NCI-H2196 (cell line): ENCODE results near the gene MPZL2.

Source experiments
- DNase-seq: peaks from one replicate; lab custom pipeline; 2025; ENCODE audit not compliant: unreplicated experiment; lab: John Stamatoyannopoulos, UW

Gene MPZL2

DNA sequence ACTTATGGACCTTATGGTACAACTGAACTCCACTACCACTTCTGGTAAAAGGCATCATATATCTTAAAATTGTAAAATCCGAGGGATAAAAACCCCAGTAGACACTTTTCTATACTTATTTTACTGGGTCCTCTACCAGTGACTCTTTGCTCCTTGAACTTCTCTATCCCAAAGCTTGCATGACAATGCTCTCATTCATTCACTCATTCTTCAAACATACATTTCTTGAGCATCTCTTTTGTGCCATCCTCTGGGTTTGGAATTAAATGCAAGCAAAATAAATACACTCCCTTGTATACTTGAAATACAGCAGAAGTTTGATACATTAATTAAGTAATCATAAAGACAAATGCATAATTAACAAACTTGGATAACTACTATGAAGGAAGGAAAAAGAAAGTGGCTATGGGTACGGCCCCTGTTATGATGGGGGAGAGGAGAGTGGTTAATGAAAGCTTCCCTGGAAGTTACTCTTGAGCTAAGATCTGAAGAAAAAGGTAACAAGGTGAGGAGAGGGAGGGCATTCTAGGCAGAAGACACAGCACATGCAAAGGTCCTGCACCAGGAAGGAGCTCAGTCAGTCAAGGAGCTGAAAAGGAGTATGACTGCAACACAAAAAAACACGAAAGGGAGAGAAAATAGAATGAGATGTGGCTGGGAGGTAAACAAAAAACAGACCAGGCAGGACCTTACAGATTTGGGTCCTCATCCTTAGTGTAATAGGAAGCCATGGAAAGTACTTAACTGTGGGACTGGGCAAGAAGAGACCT, 19.9 kb downstream of the MPZL2 start:
- no peak for DNase-seq

DNA sequence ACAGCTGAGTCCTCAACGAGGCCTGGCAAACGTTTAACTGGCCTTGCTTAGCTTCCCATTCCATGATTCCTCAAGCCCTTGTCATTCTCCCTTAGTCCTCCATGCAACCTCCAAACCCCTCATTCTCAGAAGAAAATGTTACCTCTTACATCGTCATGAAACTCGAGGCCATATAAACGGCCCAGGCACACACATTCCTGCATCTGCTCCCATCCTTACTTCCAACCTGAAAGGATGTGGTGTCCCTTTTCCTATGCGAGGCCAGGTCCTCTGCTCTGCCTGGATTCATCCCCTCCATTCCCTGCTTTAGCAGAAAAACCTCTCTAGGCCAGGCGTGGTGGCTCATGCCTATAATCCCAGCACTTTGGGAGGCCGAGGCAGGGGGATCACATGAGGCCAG, 20.9 kb downstream of the MPZL2 start:
- no peak for DNase-seq

GRCh38 chr11:118241764-118242098, 22.4 kb downstream of the MPZL2 start:
- no peak for DNase-seq

DNA sequence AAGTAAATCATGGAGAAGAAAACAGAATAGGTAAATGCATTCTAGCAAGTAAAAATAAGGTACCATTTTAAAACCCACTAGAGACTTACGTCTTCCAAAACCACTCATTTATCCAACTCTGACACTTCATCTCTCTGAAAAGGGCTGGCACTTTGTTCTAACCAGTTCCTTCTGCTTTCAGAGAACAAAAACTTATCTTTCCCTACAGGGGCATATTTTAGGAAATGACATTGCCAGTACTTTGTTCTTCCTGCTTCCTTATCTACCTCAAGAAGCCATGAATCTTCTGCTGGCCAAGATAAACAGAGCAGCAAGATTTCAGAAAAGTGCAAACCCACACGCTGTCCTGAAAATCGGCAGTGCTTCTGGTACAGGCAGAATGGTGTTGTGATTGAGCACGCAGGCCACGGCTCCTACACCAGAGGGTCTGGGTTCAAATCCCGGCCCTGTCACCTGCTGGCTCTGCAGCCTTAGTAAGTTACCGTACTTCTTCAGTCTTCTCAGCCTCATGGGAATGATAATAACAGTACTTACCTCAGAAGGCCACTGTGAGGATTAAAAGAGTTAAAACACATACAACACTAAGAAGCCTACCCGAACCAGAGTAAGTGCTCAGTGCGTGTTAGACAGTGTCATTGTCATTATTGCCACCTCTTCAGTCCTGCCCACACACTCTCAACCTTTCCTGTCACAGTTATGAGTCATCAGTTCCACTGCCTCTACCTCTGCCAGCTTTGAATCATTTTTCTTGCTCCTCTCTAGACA, 22.9 kb downstream of the MPZL2 start:
- DNase-seq: peak; percentile 12

GRCh38 chr11:118239509-118240205, 24.4 kb downstream of the MPZL2 start:
- no peak for DNase-seq

DNA sequence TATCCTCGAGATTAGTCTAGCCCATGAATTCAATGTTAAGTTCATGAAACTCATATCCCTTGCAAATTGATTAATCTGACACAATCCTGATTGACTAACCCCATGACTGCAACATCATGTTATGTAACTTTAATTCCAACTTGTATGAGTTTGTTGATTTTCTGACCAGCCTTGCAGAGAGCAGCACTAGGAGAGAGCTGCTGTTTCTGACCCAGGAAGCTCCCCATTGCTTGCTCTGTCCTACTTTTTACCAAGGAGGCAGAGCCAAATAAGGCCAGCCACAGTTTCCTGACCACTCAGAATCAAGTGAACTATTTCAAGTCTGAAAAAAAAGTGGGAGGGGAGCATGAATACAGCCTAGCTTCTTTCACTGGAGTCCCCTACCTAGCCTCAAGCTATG, 25.2 kb downstream of the MPZL2 start:
- DNase-seq: no peak

- no peak for DNase-seq
Measured at GRCh38 chr11:118238421-118238820, 25.7 kb downstream of the MPZL2 start.

DNA sequence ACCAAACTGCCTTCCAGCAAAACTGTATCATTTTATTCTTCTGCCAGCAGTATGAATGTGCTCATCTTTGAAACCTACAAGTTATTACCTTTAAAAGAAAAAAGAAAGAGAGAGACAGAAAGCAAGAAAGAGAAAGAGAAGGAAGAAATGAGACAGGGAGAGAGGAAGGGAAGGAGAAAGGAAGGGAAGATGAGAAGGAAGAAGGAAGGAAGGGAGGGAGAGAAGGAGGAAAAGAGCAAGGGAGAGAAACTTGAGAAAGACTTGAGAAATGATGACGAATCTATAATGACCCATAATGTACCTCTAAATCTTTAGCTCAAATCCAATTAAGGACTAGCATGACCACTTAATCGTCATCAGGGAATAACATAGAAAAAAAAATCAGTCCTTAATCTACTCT, 27.9 kb downstream of the MPZL2 start:
- no peak for DNase-seq

DNA sequence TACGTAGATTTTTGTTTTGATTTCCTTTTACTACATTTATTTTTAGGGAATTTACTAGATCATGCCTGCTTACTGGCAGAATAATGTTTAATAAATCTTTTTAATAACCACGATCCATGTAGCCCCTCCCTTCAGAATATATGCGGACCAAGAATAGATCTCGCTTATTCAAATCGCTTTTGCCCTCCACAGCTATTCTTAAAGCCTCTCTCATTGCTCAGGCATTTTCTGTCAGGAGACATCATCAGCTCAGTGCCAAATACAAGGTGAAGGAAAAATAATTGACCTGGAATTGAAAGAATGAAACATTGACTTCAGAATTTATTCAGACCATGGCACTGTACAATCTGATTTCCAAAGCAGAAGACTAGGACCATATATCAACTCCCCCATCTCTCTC, 29.3 kb downstream of the MPZL2 start:
- no peak for DNase-seq

DNA sequence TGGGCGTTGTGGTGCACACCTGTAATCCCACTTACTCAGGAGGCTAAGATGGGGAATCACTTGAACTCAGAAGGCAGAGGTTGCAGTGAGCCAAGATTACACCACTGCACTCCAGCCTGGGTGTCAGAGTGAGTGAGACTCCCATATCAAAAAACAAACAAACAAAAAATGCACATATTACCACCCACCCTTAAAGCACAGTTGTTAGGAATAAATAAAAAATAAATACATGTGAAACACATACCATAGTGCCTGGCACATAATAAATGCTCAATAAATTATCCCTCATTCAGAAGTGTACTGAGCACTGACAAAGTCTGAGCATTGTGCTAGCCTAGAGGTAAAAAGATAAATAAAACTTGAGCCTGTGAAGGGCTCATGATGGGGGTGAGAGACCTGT, 30.2 kb downstream of the MPZL2 start:
- DNase-seq: no peak

DNA sequence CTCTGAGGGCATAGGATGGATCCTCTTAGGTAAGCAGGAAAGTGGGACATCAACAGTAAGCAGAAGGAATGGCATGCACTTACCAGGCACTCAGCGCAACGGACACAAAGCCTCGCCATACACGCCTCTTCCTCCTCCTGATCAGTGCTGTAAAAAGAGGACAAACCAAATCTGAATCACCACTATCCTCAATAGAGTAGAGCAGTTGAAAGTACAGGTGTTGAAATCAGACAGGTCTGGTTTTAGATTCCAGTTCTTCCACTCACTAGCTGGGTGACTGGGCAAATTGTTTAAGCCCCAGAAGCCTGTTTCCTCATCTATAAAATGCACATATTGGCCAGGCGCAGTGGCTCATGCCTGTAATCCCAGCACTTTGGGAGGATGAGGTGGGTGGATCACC, 30.7 kb downstream of the MPZL2 start:
- DNase-seq: no peak

GRCh38 chr11:118232659-118233058, 31.4 kb downstream of the MPZL2 start:
- no peak for DNase-seq

DNA sequence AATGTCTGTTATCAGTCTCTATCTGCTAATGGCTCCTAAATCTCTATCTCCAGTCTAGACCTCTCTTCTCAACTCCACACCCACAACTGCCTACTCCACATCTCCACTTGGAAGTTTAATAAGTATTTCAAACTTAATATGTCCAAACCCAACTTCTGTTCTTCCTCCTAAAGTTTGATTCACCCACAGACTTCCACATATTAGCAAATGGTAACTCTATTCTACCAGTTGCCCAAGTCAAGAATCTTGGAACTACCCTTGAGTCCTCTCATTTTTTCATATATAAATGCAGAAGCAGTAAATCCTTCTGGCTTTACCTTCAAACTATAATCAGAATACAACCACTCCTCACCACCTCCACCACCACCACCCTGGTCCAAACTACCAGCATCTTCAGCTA, 32.6 kb downstream of the MPZL2 start:
- no peak for DNase-seq

- no peak for DNase-seq
Measured at GRCh38 chr11:118230088-118230487, 34.0 kb downstream of the MPZL2 start.

DNA sequence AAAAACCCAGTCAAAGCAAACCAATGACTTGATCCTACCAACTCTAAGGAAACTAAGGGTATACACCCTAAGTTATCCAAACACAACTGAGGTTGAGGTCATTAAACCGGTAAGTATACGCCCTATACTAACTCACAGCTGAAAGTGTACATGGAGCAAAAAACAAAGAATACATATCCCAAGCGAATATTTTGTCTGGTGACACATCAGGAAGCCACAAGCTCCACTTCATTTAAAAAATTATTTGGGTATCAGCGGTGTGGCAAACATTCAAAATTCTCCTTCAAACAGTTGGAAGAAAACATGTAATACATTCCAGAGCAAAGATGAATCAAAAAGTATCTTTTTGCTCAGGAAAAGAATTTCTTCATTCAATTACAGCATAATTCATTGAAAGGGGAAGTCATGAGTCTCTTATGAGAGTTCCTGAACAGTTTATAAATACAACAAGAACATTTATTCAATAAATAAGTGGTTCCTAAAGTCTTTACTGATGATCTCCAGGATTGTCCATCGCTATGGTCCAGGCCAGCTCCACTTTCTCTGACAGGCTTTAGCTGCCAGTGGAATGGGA, 34.7 kb downstream of the MPZL2 start:
- DNase-seq: no peak

GRCh38 chr11:118227865-118228785, 36.0 kb downstream of the MPZL2 start:
- no peak for DNase-seq

- no peak for DNase-seq
Measured at GRCh38 chr11:118226781-118227180, 37.3 kb downstream of the MPZL2 start.

DNA sequence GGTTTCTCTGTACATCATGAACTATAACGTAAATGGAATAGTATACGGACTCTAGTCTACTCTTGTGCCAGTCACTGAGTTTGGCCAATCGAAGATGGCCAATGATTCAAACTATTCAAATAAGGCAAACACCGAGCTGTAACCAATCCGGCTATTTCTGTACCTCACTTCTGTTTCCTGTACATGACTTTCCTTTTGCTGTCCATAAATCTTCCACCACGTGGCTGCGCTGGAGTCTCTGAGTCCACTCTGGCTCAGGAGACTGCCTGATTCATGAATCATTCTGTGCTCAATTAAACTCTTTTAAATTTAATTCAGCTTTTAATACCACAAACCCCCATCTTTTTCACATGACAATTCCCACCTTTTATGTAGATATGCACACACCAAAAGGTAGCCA, 37.8 kb downstream of the MPZL2 start:
- no peak for DNase-seq

- DNase-seq: no peak
Measured at GRCh38 chr11:118224511-118225188, 39.4 kb downstream of the MPZL2 start, which contains the start of gene JAML. TSS of gene JAML (minus strand) at chr11:118225011. CDS start at chr11:118214866, 10,145 bp downstream.

- no peak for DNase-seq
Measured at GRCh38 chr11:118223992-118224391, 40.1 kb downstream of the MPZL2 start.
